ENCODE data around the gene KSR1. TPM values are rescaled to one million over a fixed set of nuclear protein-coding genes. Genes with fewer than 3 reads are reported as not detected.

KSR1 gene
- total and polyA plus RNA-seq, 9 of the 15 experiments (the other 6 are each of a cell fraction or from before 2014, with no cell fraction given) = 1.4 to 51.7 (median 18.4) TPM

GRCh38 chr17:27529230-27529796, 73.1 kb downstream of the KSR1 start (continued):
- peak; percentile 49; the same call in 1 of the 2 replicates for TF ChIP-seq MTA2 (IDR thresholded peaks at IDR 0.05; ENCODE audit: low read depth)
- TF ChIP-seq TRIM28 (IDR thresholded peaks at IDR 0.05) = peak; percentile 49; the same call in 1 of the 2 replicates
- TF ChIP-seq HNRNPL (IDR thresholded peaks at IDR 0.05; ENCODE audit: low read depth, low read length) = peak; percentile 51; the same call in 1 of the 2 replicates
- TF ChIP-seq ZNF75A (CRISPR knock-in tag; IDR thresholded peaks at IDR 0.05) = no peak
- TF ChIP-seq MXD1 (CRISPR knock-in tag; IDR thresholded peaks at IDR 0.05; ENCODE audit: borderline replicate concordance, poor library complexity, severe bottlenecking) = no peak
- TF ChIP-seq LARP7 (IDR thresholded peaks at IDR 0.05) = no peak
- no peak for TF ChIP-seq KAT8 (IDR thresholded peaks at IDR 0.05; ENCODE audit: low read depth)
- peak; percentile 62; the same call in 1 of the 2 replicates for TF ChIP-seq ZNF449 (CRISPR knock-in tag; IDR thresholded peaks at IDR 0.05)
- peak; percentile 84; the same call in 1 of the 2 replicates for TF ChIP-seq ZNF584 (CRISPR knock-in tag; IDR thresholded peaks at IDR 0.05; ENCODE audit: low read depth)
- peak; percentile 99 for TF ChIP-seq DMBX1 (CRISPR knock-in tag; IDR thresholded peaks at IDR 0.05; ENCODE audit: borderline replicate concordance)
- peak; percentile 84 for TF ChIP-seq ARID3A (IDR thresholded peaks at IDR 0.05; ENCODE audit: borderline replicate concordance, low read depth, low read length)
- no peak for TF ChIP-seq ZNF644 (tag; IDR thresholded peaks at IDR 0.05; ENCODE audit: low read depth)
- TF ChIP-seq MAX (CRISPR knock-in tag; IDR thresholded peaks at IDR 0.05) = no peak
- peak in 1 of 2 experiments; percentile 73; a peak in 2 of 4 replicates for TF ChIP-seq TEAD1 (CRISPR knock-in tag; IDR thresholded peaks at IDR 0.05)
- no peak for TF ChIP-seq ZNF408 (CRISPR knock-in tag; IDR thresholded peaks at IDR 0.05; ENCODE audit: low read depth)
- 0 out of 2 replicates have a peak, but pooled peaks have one; percentile 67 for TF ChIP-seq ZNF76 (CRISPR knock-in tag; IDR thresholded peaks at IDR 0.05; ENCODE audit: borderline replicate concordance)
- 0 out of 2 replicates have a peak, but pooled peaks have one; percentile 55 for TF ChIP-seq HIVEP1 (CRISPR knock-in tag; IDR thresholded peaks at IDR 0.05)
- no peak for TF ChIP-seq ZFP30 (CRISPR knock-in tag; IDR thresholded peaks at IDR 0.05; ENCODE audit: borderline replicate concordance)
- TF ChIP-seq HNRNPK (IDR thresholded peaks at IDR 0.05; ENCODE audit: low read depth, low read length, poor library complexity, severe bottlenecking) = no peak
- TF ChIP-seq ZNF785 (CRISPR knock-in tag; IDR thresholded peaks at IDR 0.05) = no peak
- no peak for TF ChIP-seq RNF219 (CRISPR knock-in tag; IDR thresholded peaks at IDR 0.05)
- no peak for TF ChIP-seq MED1 (CRISPR knock-in tag; IDR thresholded peaks at IDR 0.05; ENCODE audit: borderline replicate concordance)
- TF ChIP-seq EHMT2 (IDR thresholded peaks at IDR 0.05) = no peak
- TF ChIP-seq SOX6 (IDR thresholded peaks at IDR 0.05) = peak; percentile 88
